HG03565 (cell line): ENCODE data around the gene SULT4A1.
"Not testable (repeated sequence)": the region's sequence is repeated elsewhere in the genome, so short reads cannot be mapped to it uniquely, and the experiment has no call there.

ENCODE experiments used
- ATAC-seq: cut with Tn5 transposase; IDR thresholded peaks from one replicate; pipeline ENCODE4 v1.9.1; 2021; ENCODE audit warnings: mild to moderate bottlenecking, moderate library complexity; ENCODE audit not compliant: unreplicated experiment

The SULT4A1 gene, protein sequence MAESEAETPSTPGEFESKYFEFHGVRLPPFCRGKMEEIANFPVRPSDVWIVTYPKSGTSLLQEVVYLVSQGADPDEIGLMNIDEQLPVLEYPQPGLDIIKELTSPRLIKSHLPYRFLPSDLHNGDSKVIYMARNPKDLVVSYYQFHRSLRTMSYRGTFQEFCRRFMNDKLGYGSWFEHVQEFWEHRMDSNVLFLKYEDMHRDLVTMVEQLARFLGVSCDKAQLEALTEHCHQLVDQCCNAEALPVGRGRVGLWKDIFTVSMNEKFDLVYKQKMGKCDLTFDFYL

DNA sequence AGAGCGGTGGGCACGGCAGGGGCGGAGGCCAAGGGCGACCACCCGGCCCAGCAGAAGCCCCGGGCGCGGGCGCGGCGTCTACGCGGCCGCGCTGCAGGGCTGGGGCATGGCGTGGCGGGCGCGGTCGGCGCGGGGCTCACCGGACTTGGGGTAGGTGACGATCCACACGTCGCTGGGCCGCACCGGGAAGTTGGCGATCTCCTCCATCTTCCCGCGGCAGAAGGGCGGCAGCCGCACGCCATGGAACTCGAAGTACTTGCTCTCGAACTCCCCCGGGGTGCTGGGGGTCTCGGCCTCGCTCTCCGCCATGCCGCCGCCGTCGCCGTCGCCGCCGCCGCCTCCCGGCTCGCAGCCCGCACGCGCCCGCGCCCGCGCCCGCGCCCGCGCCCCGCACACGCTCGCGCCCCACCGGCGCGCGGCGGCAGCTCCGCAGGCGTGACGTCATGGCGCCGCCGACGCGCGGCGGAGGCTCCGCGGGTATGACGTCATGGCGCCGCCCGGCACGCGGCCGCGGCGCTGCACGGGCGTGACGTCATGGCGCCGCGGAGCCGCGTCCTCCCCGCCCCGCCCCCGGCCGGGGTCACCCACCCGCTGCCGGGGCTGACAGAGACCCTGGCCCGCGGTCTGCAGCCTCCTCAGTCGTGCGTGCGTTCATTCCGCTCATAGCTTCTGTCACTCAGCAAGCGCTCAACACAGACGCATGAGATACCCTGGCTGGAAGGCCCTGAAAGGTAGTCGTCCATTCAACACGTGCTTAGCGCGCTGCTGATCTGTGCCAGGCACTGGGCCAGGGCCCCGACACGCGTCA is at the start of gene SULT4A1:
Gene SULT4A1 (minus strand): TSS at position 440 of the 808 bp plus-strand sequence. CDS start 131 bp downstream, at position 309.
- no peak for ATAC-seq

DNA sequence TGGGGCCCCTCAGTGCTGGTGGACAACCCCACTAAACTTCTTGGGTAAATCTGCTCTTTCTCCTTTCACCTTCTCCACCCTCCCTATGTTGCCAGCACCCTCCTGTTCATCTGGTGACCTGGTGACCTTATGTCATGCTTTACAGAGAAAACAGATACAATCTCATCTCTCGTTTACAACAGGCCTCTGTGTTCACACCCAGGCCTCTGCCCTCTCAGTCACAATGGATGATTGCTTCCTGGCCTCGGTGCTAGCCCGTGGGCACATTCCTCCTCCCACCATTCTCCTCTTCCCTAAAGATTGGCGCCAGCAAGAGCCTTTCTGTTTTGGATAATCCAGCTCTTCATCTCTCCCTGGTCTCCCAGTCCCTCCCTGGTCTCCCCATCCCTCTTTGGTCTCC is 49.0 kb upstream of the SULT4A1 start:
- no peak for ATAC-seq

DNA sequence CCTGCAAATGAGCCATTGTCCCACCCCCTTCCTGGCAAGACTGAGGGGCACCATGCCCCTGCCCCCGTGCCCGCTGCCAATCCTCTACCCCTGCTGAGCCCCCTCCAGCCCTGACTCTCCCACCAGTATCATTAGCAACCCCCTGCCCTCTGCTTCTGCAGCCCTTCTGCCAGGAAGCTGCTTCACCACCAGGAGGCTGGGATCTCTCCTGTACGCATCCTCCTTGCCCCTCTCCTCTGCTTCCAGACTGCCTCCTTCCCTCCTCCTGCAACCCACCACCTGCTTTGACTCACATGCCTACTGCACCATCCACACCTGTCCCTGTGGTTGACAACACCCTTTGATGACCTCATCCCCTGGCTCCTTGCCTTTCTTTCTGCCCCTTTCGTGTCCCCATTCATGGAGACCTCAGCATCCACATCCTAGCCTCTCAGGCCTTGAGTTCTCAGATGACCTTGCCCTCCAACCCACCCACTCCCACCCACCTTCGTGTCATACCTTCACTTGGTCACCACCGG is 47.9 kb upstream of the SULT4A1 start:
- no peak for ATAC-seq

DNA sequence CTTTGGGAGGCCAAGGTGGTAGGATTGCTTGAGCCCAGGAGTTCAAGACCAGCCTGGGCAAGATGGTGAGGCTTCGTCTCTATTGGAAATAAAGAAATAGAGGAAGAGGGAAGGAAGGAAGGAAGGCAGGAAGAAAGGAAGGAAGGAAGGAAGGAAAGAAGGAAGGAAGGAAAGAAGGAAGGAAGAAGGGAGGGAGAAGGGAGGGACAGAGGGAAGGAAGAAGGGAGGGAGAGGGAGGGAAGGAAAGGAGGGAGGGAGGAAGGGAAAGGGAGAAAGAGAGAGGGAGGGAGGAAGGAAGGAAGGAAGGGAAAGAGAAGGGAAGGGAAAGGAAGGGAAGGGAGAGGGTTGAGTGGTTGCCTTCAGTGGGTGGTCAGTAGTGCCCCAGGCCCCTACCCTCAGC is 47.4 kb upstream of the SULT4A1 start:
- no peak for ATAC-seq

DNA sequence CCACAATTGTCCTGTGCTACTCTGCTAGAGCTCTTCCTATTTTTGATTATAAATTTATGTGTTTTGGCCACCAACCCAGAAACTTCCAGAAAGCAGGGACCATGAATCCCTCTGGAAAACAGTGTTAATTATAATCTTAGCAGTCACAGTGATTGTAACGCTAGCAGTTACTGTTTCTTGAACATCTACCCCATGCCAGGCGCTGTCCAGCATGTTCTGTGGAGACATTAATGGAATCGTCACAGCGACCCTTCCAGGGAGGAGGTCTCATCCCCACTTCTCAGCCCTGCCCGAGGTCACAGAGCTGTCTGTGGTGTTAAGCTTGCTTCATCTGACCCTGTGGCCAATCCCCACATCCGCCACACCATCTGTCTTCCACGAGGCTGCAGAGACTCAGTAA is 43.4 kb upstream of the SULT4A1 start:
- ATAC-seq, result no peak

DNA sequence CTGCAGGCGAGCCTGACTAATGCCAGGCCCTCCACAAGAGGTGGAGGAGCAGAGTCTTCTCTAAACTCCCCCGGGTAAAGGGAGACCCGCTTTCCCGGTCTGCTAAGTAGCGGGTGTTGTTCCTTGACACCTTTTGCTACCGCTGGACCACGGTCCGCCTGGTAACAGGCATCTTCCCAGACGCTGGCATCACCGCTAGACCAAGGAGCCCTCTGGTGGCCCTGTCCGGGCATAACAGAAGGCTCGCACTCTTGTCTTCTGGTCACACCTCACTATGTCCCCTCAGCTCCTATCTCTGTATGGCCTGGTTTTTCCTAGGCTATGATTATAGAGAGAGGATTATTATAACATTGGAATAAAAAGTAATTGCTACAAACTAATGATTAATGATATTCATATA is 42.1 kb upstream of the SULT4A1 start:
- not testable (repeated sequence) for ATAC-seq

DNA sequence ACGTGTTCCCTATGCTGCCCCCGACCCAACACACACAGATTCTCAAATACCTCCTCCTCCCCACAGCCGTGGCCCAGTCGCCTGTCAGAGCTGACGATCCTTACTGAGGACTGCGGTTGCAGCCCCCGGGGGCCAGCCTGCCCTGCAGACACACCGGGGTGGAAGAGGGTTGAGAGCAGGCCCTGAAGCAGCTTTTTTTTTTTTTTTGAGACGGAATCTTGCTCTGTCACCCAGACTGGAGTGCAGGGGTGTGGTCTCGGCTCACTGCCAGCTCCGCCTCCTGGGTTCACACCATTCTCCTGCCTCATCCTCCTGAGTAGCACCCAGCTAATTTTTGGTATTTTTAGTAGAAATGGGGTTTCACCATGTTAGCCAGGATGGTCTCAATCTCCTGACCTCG is 40.7 kb upstream of the SULT4A1 start:
- not testable (repeated sequence) for ATAC-seq

DNA sequence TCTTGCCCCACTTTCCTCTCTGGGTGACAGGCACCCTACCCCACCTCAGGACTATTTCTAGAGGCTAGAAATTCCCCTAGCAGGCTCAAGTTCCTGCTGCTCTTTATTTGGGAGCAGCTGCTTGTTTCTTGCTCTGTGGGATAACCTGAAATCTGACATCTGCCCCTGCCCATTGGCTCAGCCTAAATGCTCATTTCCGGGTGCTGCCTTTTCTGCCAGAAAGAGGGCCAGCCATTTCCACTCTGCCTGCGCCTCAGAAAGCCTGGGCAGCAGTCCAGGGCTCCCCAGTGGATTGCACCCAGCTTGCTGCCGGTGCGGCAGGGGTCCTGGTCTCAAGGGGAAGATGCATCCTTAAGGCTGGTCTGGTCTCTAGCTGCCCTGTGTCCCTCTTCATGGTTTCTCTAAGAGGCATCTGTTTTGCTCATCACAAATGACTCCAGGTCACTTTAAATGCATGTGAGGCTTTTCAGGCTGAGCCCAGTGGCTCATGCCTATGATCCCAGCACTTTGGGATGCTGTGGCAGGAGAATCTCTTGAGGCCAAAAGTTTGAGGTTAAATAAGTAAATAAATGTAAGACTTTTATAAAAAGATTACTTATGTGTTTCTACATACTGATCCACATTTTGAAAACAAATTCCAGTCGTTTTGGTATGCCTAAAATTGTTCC is 39.8 kb upstream of the SULT4A1 start:
- ATAC-seq, result no peak

DNA sequence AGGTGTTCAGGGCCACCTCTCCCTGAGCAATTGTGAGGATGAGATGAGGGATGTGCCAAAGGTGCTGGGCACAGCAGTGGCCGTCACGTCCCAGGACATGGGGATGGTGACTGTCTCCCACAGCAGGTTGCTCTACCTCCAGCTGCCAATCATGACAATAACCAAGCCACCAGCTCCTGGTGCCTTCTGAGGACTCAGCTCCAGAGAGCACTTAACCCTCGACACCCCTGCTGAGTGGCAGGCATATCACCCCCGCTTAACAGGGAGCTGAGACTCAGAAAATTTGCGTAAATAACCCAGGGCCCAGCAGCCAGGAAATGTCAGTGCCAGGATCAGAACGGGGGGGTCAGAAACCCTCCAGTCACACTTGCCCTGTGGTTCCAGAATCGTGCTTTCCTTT is 37.9 kb upstream of the SULT4A1 start:
- no peak for ATAC-seq

DNA sequence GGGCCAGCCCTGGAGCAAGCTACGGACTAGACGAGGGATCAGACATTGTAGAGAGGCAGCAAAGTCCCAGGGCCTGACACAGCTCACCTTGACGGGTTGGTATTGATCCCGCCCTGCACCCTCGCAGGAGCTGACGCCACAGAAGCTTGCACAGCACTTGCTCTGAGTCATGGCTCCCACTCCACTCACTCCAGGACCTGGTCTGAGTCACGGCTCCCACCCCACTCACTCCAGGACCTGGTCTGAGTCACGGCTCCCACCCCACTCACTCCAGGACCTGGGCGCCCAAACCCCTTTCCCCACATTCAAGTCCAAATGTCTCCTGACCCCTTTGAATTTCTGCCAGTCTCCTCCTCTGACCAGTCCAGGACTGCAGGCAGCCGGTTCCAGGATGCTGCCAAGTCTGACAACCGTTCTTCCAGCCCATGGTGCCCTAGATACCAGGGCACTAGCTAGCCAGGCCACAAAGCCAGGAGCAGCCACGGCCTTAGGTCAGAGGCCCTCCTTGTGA is 35.5 kb upstream of the SULT4A1 start:
- no peak for ATAC-seq

DNA sequence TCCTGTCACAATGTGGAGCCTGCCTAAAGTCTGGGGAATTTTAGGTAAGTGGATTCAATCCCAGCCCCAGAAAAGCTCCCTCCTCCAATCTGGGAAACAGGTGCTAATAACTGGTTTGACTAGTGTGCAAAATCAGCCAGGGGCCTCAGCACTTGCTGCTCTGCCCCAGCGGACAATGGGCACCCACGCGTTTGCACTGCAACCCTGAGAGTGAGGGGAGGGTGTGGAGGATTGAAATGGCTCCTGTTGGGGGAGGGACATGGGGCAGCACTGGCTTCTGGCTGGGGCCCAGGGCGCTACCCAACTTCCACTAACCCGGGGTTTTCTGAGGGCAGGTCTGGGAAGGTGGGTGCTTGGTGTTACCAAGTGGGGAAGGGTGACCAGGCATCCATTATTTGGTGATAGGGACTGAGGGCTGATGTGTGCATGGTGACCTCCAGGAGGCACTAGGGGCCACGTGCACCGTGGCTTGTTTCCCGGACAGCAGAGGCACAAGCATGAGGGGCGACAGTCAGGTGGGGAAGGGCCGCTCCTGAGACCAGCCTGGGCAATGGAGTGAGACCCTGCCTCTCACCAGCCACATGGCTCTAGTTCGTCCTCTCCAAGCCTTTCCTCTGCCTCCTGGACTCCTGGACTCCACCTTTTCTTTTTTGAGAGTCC is 33.8 kb upstream of the SULT4A1 start:
- no peak for ATAC-seq

DNA sequence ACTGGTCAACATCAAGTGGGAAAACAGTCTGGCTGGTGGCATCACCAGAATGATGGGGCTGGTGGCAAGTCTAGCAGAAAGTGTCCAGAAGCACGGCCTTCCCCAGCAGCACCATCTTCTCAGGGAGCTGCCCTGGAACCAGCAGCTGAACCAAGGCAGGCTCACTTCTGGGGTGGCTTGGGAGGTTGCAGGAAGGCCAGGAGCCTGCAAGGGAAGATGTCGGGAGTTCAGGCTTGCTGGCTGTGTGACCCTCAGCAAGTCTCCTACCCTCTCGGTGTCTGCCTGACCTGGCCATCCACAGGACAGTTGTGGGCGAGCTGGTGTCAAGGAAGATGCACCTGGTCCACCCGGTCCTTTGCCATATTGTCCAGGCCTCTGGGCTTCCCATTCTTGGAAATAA is 31.8 kb upstream of the SULT4A1 start:
- no peak for ATAC-seq

DNA sequence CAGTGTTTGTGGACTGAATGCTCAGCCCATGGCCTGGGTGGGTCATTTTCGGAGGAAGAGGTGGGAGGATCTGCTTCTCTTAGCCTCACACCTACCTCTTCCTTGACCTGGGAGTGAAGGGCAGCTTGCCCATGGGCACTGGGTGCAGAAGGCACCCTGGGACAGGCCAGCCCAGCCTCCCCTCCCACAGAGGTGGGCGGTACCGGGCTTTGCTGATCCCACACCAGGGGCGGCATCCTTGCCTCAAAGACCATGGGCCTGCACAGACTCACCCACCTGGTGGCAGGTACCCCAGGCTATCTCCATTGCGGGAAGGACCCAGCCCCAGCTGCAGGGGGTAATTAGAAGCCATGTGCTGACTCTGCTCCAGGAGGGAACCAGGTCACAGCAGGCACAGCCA is 31.0 kb upstream of the SULT4A1 start:
- ATAC-seq, result no peak

DNA sequence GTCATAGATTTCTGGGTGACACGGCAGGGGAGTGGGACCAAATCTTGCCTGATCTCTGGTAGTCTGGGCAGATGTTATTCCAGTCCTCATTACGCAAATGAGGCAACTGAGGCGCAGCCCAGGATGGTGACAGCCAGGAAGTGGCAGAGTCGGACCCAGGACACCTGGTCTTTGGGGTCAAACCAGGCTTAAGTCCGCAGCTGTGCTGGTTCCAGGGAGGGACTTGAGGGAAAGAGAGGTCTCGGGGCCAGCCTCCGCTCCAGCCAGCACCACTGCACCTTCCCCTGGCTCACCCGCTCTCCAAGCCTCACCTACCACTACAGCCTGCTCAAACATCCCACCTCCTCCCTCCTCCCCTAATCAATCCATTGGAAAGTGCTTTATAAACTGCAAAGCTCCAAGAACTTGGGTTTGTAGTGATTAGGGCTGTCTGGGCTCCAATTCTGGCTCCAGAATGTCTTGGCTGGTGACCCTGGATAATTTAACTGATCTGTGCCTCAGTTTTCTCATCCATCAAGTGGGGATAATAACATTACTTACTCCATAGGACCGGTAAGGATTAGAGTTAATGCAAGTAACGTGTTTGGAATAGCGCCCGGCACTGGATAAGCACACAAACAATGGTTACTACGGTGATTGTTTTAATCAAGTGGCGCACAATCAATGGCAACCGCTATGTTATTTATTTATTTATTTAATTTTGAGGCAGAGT is 30.0 kb upstream of the SULT4A1 start:
- ATAC-seq, result no peak

DNA sequence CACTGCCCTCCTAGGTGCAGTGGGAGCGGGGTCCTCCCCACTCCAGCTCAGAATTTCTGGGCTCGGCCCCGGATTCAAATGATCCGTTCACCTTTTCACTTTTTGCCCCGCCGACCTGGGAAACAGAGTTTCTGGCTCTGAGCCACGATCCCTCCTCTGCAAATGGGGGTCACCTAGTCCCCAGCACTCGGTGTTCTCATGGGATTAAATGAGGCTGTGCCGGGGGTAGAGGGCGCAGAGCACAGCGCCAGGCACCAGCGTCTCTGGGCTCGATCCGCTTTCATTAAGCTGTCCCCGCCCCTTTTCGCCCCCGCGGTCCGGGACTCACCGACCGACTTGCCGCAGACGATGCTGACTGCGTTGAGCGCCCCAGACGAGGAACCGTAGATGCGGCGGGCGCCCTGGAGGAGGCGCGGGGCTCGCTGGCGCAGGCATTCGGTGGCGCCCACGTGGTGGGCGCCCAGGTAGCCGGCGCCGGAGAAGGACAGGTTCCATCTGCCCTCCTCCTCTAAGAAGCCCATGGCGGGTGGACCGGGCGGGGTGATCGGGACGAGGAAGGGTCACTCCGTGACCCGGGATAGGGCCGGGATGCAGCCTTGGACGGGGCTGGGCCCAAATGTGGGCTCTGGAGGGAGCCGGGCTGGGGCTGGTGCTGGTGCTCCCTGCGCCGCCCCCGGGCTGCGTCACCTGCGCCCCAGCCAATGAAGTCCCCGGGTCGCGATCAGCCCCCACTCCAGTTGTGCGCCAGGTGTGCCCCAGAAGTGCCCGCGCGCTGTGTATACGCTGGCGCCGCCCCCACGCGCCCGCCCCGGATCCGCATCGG is 29.3 kb upstream of the SULT4A1 start, which contains the start of gene PNPLA5:
Gene PNPLA5 (minus strand): TSS at position 654 of the 823 bp plus-strand sequence. CDS start 133 bp downstream, at position 521.
- ATAC-seq, result no peak

DNA sequence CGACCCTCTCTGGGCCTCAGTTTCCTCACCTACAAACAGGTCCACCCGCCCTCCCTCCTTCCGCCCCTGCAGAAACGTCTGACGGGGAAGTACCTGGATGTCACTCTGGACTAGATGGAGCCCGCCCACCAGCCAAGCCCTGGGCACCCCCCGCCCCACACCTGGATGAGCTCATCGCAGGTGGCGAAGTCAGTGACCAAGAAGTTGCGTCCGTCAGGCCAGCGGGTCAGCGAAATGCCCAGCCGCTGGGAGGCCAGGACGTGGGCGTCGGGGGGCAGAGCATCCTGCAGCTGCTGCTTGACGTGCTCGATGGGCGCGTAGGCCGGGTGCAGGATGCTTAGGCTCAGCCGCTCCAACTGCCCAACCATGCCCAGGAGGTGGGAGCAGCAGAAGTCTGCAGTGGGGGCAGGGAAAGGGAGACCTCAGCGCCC is 28.6 kb upstream of the SULT4A1 start:
- ATAC-seq, result no peak

DNA sequence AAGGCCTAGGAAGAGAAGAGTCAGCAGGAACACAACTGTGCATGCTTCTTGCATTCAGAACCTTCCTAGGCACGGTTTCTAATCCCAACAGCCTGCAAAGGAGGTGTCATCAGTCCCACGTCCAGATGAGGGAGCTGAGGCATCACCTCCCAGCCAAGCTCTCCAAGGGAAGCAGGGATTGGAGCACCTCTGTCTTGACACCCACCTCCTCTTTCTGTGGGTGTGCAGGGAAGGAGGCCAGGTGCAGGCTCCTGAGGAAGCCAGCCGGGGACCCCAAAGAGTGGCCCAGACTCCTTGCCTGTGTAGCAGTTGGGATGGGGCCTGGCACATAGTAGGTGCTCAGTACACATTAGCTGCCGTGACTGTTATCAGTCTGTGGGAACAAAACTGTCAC is 27.5 kb upstream of the SULT4A1 start:
- no peak for ATAC-seq

DNA sequence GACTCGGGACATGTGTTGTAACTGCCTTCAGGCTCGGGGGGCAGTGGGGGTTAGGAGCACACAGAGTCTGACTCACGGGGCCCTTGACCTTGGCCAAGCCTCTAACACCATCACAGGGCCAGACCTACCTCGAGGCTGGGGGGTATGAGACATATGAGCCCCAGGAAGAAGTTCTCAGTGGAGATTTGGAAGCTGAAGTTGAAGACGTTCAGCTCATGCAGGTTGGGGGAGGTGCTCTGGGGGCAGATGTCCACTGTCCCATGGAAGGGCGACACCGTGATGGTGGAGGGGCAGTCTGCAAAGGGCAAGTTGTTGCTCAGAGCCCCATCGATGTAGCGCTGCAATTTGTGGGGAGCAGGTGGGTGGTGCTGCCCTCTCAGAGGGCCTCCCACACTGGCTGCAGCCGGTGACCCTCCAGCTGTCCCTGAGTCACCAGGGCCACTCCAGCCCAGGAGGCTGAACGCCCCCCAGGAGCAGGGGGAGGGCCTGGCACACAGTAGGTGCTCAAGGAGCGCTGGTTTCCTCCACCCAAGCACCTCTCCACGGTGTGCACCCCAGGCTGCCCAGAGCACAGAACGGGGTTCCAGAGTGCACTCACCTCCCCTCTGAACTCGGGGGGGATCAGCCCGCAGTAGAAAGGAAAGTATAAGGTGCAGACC is 27.0 kb upstream of the SULT4A1 start:
- no peak for ATAC-seq

DNA sequence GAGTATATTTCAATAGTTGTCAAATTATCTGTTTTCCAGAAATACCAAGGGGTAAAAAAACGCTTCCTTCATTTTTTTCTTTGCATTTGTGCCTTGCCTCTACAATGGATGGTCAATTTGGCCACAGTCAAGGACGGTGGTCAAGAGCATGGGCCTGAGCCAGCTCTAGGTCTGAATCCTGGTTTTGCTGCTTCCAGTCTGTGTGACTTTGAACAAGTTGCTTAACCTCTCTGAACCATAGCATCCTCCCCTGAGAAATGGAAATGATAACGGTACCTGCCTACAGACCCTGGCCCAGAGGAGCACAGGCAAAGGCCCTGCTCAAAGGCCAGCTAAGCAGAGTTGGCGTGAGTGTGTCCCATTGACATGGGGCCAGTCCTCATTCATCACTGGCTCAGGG is 26.4 kb upstream of the SULT4A1 start:
- ATAC-seq, result no peak
